GDM1 (cell line): ENCODE data around the gene LIG4.

Experiments
- DNase-seq: peaks from one replicate; lab custom pipeline; 2025; lab: John Stamatoyannopoulos, UW

The LIG4 gene

GRCh38 chr13:108194435-108194936, 20.9 kb downstream of the LIG4 start:
- no peak for DNase-seq

- DNase-seq = no peak
Observed at GRCh38 chr13:108193806-108194205, 21.5 kb downstream of the LIG4 start.

- no peak for DNase-seq
Observed at GRCh38 chr13:108190897-108191296, 24.4 kb downstream of the LIG4 start.

GRCh38 chr13:108188260-108188659, 27.1 kb downstream of the LIG4 start:
- DNase-seq = no peak

- no peak for DNase-seq
Observed at GRCh38 chr13:108185223-108185622, 30.1 kb downstream of the LIG4 start.

- DNase-seq = no peak
Observed at GRCh38 chr13:108182652-108183051, 32.7 kb downstream of the LIG4 start.

GRCh38 chr13:108178078-108178477, 37.3 kb downstream of the LIG4 start:
- DNase-seq = no peak

- peak; percentile 9 for DNase-seq
Observed at GRCh38 chr13:108176685-108177274, 38.6 kb downstream of the LIG4 start.

GRCh38 chr13:108168929-108169328, 46.4 kb downstream of the LIG4 start:
- DNase-seq = no peak

GRCh38 chr13:108166078-108166477, 49.3 kb downstream of the LIG4 start:
- no peak for DNase-seq

- no peak for DNase-seq
Observed at GRCh38 chr13:108158746-108159145, 56.6 kb downstream of the LIG4 start.
